ENCODE measurements around the gene ALK. TPM values are rescaled to one million over a fixed set of nuclear protein-coding genes. Genes with fewer than 3 reads are reported as not detected.

Gene ALK
- polyA plus RNA-seq, 1 of the 3 experiments (the other 2 are of a cell fraction): 0.30 TPM

DNA sequence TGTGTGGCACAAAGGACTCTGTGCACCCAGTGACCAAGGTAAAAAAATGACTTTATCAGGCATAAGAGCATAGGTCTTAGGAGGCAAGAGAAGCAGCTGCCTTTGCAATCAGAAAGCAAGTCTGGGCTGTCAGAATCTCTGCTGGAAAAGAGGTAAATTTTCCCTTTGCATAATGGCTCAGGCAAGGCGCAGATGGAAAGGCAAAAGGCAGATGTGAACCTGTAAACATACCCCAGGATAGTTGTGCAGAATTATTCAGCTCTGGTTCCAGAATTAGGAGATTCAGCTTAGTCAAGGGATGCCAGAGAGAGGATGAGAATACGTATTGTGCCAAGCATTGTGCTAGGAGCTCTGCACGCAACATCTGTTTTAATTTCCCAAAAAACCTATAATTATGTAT lies 547.5 kb downstream of the ALK start:
- Histone ChIP-seq H2AFZ (ENCODE audit: low read depth) (no peak overlapping the region), H3K79me2 (ENCODE audit: insufficient read depth) (no peaks in the 10 kb centered on the region), H3K4me1 (ENCODE audit: control insufficient read depth in 1 of 2, insufficient read depth in 2 of 2, low read depth in 1 of 2, low read length in 1 of 2) (peaks cover 0 to 29% of the 10 kb centered on the region in 2 experiments; a peak in 1 of 4 replicates), H3K9ac (no peak overlapping the region), H3K27ac (ENCODE audit: low read depth in 2 of 2, low read length in 1 of 2) (peak overlapping the region in 1 of 2 experiments; percentile 39; a peak in 1 of 4 replicates), H3K4me2 (no peak overlapping the region), H3K4me3 (ENCODE audit: low read depth in 2 of 2, low read length in 1 of 2) (no peak overlapping the region), H3F3A (replicated peaks; ENCODE audit: insufficient read depth) (no peaks in the 10 kb centered on the region), H3K9me2 (no peaks in the 10 kb centered on the region), H3K27me3 (ENCODE audit: insufficient read depth) (no peaks in the 10 kb centered on the region; the same call in 1 of the 2 replicates), H3K9me3 (no peaks in the 10 kb centered on the region), H4K20me1 (ENCODE audit: insufficient read depth) (no peaks in the 10 kb centered on the region), H3K36me3 (replicated peaks in 1 of 2; ENCODE audit: control insufficient read depth in 1 of 2, insufficient read depth in 2 of 2, low read length in 1 of 2) (no peaks in the 10 kb centered on the region)
- ChIA-PET POLR2A (no interaction called here), CTCF (interaction anchor here (1.0 to 1.5 kb wide), 4 partner anchors 9 to 78 kb away, joined by 3 to 4 read pairs (median 3); no protein-coding TSS in a partner anchor)
- TF ChIP-seq, protein P1, sequence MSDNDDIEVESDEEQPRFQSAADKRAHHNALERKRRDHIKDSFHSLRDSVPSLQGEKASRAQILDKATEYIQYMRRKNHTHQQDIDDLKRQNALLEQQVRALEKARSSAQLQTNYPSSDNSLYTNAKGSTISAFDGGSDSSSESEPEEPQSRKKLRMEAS (IDR thresholded peaks at IDR 0.05; ENCODE audit: low read depth): no peak
- TF ChIP-seq FOXM1 (IDR thresholded peaks at IDR 0.05; ENCODE audit: low read depth) (no peak), POLR2AphosphoS5 (IDR thresholded peaks at IDR 0.05; ENCODE audit: low read depth, low read length) (no peak), TAF1 (IDR thresholded peaks at IDR 0.05; ENCODE audit: borderline replicate concordance, low read depth, low read length) (no peak), TCF12 (IDR thresholded peaks at IDR 0.05) (no peak), GABPA (IDR thresholded peaks at IDR 0.05; ENCODE audit: low read depth) (no peak), TEAD4 (IDR thresholded peaks at IDR 0.05; ENCODE audit: borderline replicate concordance, insufficient read depth) (no peak), NFIC (IDR thresholded peaks at IDR 0.05; ENCODE audit: borderline replicate concordance) (no peak), SMC3 (IDR thresholded peaks at IDR 0.05; ENCODE audit: low read depth, low read length) (no peak), JUND (IDR thresholded peaks at IDR 0.05) (no peak), RCOR1 (IDR thresholded peaks at IDR 0.05; ENCODE audit: low read length) (no peak), EZH2phosphoT487 (IDR thresholded peaks at IDR 0.05; ENCODE audit: borderline replicate concordance, low read depth) (no peak), FOSL2 (IDR thresholded peaks at IDR 0.05; ENCODE audit: borderline replicate concordance, low read depth) (no peak), SIN3A (IDR thresholded peaks at IDR 0.05; ENCODE audit: borderline replicate concordance, low read depth, low read length) (no peak)
- TF ChIP-seq, protein P2, sequence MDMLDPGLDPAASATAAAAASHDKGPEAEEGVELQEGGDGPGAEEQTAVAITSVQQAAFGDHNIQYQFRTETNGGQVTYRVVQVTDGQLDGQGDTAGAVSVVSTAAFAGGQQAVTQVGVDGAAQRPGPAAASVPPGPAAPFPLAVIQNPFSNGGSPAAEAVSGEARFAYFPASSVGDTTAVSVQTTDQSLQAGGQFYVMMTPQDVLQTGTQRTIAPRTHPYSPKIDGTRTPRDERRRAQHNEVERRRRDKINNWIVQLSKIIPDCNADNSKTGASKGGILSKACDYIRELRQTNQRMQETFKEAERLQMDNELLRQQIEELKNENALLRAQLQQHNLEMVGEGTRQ (IDR thresholded peaks at IDR 0.05; ENCODE audit: borderline replicate concordance, low read depth, low read length): no peak
- TF ChIP-seq, protein P3, sequence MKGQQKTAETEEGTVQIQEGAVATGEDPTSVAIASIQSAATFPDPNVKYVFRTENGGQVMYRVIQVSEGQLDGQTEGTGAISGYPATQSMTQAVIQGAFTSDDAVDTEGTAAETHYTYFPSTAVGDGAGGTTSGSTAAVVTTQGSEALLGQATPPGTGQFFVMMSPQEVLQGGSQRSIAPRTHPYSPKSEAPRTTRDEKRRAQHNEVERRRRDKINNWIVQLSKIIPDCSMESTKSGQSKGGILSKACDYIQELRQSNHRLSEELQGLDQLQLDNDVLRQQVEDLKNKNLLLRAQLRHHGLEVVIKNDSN (IDR thresholded peaks at IDR 0.05; ENCODE audit: borderline replicate concordance, low read depth): no peak
- TF ChIP-seq, protein P4, sequence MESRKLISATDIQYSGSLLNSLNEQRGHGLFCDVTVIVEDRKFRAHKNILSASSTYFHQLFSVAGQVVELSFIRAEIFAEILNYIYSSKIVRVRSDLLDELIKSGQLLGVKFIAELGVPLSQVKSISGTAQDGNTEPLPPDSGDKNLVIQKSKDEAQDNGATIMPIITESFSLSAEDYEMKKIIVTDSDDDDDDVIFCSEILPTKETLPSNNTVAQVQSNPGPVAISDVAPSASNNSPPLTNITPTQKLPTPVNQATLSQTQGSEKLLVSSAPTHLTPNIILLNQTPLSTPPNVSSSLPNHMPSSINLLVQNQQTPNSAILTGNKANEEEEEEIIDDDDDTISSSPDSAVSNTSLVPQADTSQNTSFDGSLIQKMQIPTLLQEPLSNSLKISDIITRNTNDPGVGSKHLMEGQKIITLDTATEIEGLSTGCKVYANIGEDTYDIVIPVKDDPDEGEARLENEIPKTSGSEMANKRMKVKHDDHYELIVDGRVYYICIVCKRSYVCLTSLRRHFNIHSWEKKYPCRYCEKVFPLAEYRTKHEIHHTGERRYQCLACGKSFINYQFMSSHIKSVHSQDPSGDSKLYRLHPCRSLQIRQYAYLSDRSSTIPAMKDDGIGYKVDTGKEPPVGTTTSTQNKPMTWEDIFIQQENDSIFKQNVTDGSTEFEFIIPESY (IDR thresholded peaks at IDR 0.05; ENCODE audit: borderline replicate concordance, low read depth): no peak
- TF ChIP-seq, protein P5, sequence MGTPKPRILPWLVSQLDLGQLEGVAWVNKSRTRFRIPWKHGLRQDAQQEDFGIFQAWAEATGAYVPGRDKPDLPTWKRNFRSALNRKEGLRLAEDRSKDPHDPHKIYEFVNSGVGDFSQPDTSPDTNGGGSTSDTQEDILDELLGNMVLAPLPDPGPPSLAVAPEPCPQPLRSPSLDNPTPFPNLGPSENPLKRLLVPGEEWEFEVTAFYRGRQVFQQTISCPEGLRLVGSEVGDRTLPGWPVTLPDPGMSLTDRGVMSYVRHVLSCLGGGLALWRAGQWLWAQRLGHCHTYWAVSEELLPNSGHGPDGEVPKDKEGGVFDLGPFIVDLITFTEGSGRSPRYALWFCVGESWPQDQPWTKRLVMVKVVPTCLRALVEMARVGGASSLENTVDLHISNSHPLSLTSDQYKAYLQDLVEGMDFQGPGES (IDR thresholded peaks at IDR 0.05; ENCODE audit: low read depth, low read length): no peak
- no peak for DNase-seq
- 62% methylated on average over 3 of the region's 3 CpGs for WGBS (ENCODE audit: low lambda C conversion rate)
